ENCODE results near the gene SLC35F4.

- TF ChIP-seq, protein P1, sequence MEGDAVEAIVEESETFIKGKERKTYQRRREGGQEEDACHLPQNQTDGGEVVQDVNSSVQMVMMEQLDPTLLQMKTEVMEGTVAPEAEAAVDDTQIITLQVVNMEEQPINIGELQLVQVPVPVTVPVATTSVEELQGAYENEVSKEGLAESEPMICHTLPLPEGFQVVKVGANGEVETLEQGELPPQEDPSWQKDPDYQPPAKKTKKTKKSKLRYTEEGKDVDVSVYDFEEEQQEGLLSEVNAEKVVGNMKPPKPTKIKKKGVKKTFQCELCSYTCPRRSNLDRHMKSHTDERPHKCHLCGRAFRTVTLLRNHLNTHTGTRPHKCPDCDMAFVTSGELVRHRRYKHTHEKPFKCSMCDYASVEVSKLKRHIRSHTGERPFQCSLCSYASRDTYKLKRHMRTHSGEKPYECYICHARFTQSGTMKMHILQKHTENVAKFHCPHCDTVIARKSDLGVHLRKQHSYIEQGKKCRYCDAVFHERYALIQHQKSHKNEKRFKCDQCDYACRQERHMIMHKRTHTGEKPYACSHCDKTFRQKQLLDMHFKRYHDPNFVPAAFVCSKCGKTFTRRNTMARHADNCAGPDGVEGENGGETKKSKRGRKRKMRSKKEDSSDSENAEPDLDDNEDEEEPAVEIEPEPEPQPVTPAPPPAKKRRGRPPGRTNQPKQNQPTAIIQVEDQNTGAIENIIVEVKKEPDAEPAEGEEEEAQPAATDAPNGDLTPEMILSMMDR (IDR thresholded peaks at IDR 0.05; ENCODE audit: extremely low read depth in 1 of 2, insufficient read depth in 1 of 2, low read depth in 1 of 2, low read length in 2 of 2): no peak
- TF ChIP-seq EZH2 (IDR thresholded peaks at IDR 0.05; ENCODE audit: borderline replicate concordance, low read depth, low read length, severe bottlenecking): no peak
- no peak for TF ChIP-seq JUN (IDR thresholded peaks at IDR 0.05; ENCODE audit: borderline replicate concordance, insufficient read depth, insufficient read length, low read depth)
- no peak for TF ChIP-seq POLR2AphosphoS5 (IDR thresholded peaks at IDR 0.05; ENCODE audit: insufficient read depth, low read depth, low read length)
- TF ChIP-seq POLR2A (IDR thresholded peaks at IDR 0.05; ENCODE audit: low read depth, low read length): no peak
- no peak for TF ChIP-seq MYC (IDR thresholded peaks at IDR 0.05; ENCODE audit: low read depth, low read length)
- TF ChIP-seq FOS (IDR thresholded peaks at IDR 0.05; ENCODE audit: borderline replicate concordance, insufficient read depth, low read length): no peak
- TF ChIP-seq, protein P2, sequence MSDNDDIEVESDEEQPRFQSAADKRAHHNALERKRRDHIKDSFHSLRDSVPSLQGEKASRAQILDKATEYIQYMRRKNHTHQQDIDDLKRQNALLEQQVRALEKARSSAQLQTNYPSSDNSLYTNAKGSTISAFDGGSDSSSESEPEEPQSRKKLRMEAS (IDR thresholded peaks at IDR 0.05; ENCODE audit: insufficient read depth, insufficient read length): no peak
Measured at GRCh38 chr14:57753821-57754220, 112.1 kb downstream of the SLC35F4 start.

Data from endothelial cell of umbilical vein (primary cell).